Measurements from ENCODE around the gene WNT16. TPM values are rescaled to one million over a fixed set of nuclear protein-coding genes. Genes with fewer than 3 reads are reported as not detected.

The WNT16 gene
- total RNA-seq, 4 donors from 2014 or later, result not detected

DNA sequence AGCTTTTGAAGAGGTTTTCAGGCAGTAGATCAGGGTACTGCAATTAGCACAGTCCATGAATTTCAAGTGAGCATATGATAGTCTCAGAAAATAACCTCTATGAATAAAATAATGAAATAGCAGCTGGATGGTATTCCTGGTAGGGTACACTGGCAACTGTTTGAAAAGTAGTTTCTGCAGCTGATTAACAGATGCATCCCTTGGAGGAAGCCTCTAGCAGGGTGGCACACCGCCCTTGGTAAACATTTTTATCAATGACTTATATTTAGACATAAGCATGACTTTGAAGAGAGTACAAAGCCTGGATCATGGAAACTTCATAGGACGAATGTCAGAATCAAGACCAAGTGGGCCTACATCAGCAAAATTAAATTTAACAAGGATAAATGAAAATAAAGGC lies 26.8 kb downstream of the WNT16 start:
- Histone ChIP-seq H3K4me1 (no peaks in the 10 kb centered on the region), H3K9me3 (no peaks in the 10 kb centered on the region), H3K27ac (no peak overlapping the region), H3K4me3 (no peak overlapping the region), H3K36me3 (peaks cover 0 to 79% (median 5%) of the 10 kb centered on the region in 3 donors), H3K27me3 (no peaks in the 10 kb centered on the region)
- TF ChIP-seq, protein P1, sequence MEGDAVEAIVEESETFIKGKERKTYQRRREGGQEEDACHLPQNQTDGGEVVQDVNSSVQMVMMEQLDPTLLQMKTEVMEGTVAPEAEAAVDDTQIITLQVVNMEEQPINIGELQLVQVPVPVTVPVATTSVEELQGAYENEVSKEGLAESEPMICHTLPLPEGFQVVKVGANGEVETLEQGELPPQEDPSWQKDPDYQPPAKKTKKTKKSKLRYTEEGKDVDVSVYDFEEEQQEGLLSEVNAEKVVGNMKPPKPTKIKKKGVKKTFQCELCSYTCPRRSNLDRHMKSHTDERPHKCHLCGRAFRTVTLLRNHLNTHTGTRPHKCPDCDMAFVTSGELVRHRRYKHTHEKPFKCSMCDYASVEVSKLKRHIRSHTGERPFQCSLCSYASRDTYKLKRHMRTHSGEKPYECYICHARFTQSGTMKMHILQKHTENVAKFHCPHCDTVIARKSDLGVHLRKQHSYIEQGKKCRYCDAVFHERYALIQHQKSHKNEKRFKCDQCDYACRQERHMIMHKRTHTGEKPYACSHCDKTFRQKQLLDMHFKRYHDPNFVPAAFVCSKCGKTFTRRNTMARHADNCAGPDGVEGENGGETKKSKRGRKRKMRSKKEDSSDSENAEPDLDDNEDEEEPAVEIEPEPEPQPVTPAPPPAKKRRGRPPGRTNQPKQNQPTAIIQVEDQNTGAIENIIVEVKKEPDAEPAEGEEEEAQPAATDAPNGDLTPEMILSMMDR (IDR thresholded peaks at IDR 0.05), result no peak
- DNase-seq, result no peak

DNA sequence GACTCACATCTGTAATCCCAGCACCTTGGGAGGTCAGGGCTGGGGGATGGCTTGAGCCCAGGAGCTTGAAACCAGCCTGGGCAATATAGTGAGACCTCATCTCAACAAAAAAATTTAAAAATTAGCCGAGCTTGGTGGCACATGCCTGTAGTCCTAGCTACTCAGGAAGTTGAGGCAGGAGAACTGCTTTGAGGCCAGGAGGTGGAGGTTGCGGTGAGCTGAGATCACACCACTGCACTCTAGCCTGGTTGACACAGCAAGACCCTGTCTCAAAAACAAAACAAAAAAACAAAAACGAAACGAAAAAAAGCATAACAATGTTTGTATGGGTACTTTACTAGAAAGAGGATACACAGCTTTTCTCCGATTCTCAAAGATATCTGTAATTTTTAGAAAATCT lies 31.8 kb downstream of the WNT16 start:
- Histone ChIP-seq H3K36me3 (peaks cover 0 to 76% (median 5%) of the 10 kb centered on the region in 3 donors), H3K4me3 (no peak overlapping the region), H3K9me3 (no peaks in the 10 kb centered on the region), H3K4me1 (no peaks in the 10 kb centered on the region), H3K27me3 (no peaks in the 10 kb centered on the region), H3K27ac (no peak overlapping the region)
- TF ChIP-seq, protein P1 (IDR thresholded peaks at IDR 0.05), result no peak
- no peak for TF ChIP-seq POLR2A (IDR thresholded peaks at IDR 0.05)
- no peak for DNase-seq

DNA sequence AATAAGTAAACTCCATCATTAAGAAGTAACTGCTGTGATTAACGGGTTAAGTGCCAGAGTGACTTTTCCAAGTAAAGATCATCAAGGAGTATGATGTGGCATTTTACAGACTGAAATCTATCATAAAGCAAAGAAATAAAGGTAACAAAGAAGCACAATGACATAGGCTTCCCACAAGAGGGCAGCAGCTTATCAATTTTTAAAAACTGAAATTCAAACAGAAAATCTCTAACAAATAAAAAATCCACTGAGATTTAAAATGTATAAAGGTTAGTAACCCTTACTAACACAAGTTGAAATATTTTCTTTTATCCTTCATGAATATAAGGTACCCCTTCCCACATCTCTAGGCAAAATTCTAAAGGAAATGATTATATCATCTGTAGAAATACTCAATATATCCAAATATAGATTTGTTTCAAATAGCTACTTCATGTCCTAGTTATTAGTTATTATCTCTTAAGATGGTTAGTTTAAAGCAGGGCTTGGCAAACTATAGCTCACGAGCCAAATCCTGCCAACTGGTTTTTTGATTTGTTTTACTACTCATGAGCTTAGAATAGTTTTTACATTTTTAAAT lies 38.1 kb downstream of the WNT16 start:
- DNase-seq, result no peak
- Histone ChIP-seq H3K27me3 (no peaks in the 10 kb centered on the region), H3K4me1 (peaks cover 0 to 12% (median 0%) of the 10 kb centered on the region in 4 donors), H3K9me3 (no peaks in the 10 kb centered on the region), H3K27ac (no peak overlapping the region), H3K36me3 (peaks cover 0 to 52% (median 0%) of the 10 kb centered on the region in 3 donors), H3K4me3 (no peak overlapping the region)
- TF ChIP-seq, protein P1 (IDR thresholded peaks at IDR 0.05), result peak; percentile 28 to 87 (median 82)
- no peak for TF ChIP-seq POLR2A (IDR thresholded peaks at IDR 0.05)

DNA sequence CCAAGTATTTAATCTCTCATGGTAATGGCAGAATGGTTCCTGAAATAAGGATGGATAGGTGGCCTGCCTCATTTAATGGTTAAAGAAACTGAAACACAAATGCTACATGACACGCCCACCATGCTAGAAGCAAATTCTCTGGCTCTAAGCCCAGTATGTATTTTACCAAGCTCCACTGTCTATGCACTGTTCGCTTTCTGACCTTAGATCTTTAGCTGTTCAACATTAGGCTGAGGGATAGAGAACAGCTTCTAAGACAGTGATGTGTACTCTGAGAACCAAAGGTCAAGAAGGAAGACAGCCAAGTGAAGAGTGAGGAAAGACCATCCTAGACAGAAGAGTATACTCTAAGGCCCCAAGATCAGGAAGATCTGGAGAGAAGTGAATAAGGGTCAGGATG lies 40.7 kb downstream of the WNT16 start:
- peaks cover 0 to 16% (median 6%) of the 10 kb centered on the region in 4 donors for H3K4me1 ChIP-seq
- peaks cover 0 to 35% (median 0%) of the 10 kb centered on the region in 3 donors for H3K36me3 ChIP-seq
- H3K4me3 ChIP-seq, result no peak overlapping the region
- TF ChIP-seq POLR2A (IDR thresholded peaks at IDR 0.05), result no peak
- TF ChIP-seq, protein P1 (IDR thresholded peaks at IDR 0.05), result no peak
- H3K9me3 ChIP-seq, result no peaks in the 10 kb centered on the region
- no peak for DNase-seq
- H3K27ac ChIP-seq, result peak overlapping the region in 3 of 4 donors; percentile 3 to 68 (median 20)
- no peaks in the 10 kb centered on the region for H3K27me3 ChIP-seq

DNA sequence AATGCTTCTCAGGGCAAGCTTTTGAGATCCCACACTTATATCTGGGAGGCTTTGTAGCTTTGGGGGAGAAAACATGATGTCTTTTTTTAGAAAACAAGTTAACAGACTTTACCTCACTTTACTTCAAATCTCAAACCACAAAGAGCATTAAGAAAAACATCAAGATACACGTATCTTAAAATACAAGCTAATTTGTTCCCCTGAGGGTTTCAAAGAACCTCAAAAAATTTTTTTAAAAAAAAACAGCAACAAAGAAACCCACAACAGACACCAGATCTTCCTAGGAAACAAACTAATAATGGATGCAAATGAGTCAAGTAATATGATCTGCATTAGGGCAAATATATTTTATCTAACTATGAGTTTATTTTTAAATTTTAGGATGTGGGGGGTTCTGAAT lies 42.6 kb downstream of the WNT16 start:
- TF ChIP-seq, protein P1 (IDR thresholded peaks at IDR 0.05), result no peak
- TF ChIP-seq POLR2A (IDR thresholded peaks at IDR 0.05), result no peak
- Histone ChIP-seq H3K4me1 (peaks cover 0 to 16% (median 6%) of the 10 kb centered on the region in 4 donors), H3K36me3 (peaks cover 0 to 38% (median 0%) of the 10 kb centered on the region in 3 donors), H3K27ac (peak overlapping the region in 1 of 4 donors; percentile 7), H3K9me3 (no peaks in the 10 kb centered on the region), H3K4me3 (no peak overlapping the region), H3K27me3 (no peaks in the 10 kb centered on the region)
- DNase-seq, result no peak
